Parathyroid adenoma (tissue), 2 donors: ENCODE results near the gene DENND6B.

ENCODE experiments used
- H2AFZ ChIP-seq: fragments of 300-600 bp; sonication (generic); one replicate; pipeline ENCODE4 v1.7.0; 2017; ENCODE audit warnings: antibody characterized with exemption, mild to moderate bottlenecking
- H3K27ac ChIP-seq: fragments of 300-600 bp; sonication (generic); one replicate; pipeline ENCODE4 v1.7.0; 2017
- H3K27me3 ChIP-seq: fragments of 300-600 bp; sonication (generic); one replicate; pipeline ENCODE4 v1.7.0; 2017; ENCODE audit warnings: low read length; ENCODE audit not compliant: control insufficient read depth, insufficient read depth
- H3K36me3 ChIP-seq: fragments of 300-600 bp; sonication (generic); one replicate; pipeline ENCODE4 v1.7.0; 2017; ENCODE audit warnings: low read length; ENCODE audit not compliant: control insufficient read depth, insufficient read depth
- H3K4me1 ChIP-seq: fragments of 300-600 bp; sonication (generic); one replicate; pipeline ENCODE4 v1.7.0; 2017; ENCODE audit warnings: control low read depth
- H3K4me2 ChIP-seq: fragments of 300-600 bp; sonication (generic); one replicate; pipeline ENCODE4 v1.7.0; 2017; ENCODE audit warnings: low read length
- H3K4me3 ChIP-seq: fragments of 300-600 bp; sonication (generic); one replicate; pipeline ENCODE4 v1.7.0; 2017; ENCODE audit warnings: low read depth, low read length
- H3K79me2 ChIP-seq: fragments of 300-600 bp; sonication (generic); one replicate; pipeline ENCODE4 v1.7.0; 2017; ENCODE audit warnings: control low read depth
- H3K9ac ChIP-seq: fragments of 300-600 bp; sonication (generic); one replicate; pipeline ENCODE4 v1.7.0; 2017; ENCODE audit warnings: mild to moderate bottlenecking
- H3K9me3 ChIP-seq: fragments of 300-600 bp; sonication (generic); one replicate; pipeline ENCODE4 v1.7.0; 2017; ENCODE audit warnings: low read length; ENCODE audit not compliant: control insufficient read depth
- CTCF ChIP-seq: fragments of 300-600 bp; sonication (generic); IDR thresholded peaks from one replicate; pipeline ENCODE4 v1.7.0; 2017; ENCODE audit warnings: antibody characterized with exemption, mild to moderate bottlenecking
- donor health status: primary hyperparathyroidism.

DENND6B gene

GRCh38 chr22:50313600-50313999, 13.2 kb downstream of the DENND6B start:
- Histone ChIP-seq H3K27me3 (no peaks in the 10 kb centered on the region), H3K9ac (no peak overlapping the region), H2AFZ (no peak overlapping the region), H3K79me2 (no peaks in the 10 kb centered on the region), H3K4me1 (no peaks in the 10 kb centered on the region), H3K4me2 (no peak overlapping the region), H3K36me3 (no peaks in the 10 kb centered on the region), H3K4me3 (no peak overlapping the region), H3K9me3 (no peaks in the 10 kb centered on the region), H3K27ac (no peak overlapping the region)
- no peak for TF ChIP-seq CTCF

- Histone ChIP-seq H3K9ac (no peak overlapping the region), H3K4me2 (no peak overlapping the region), H3K9me3 (no peaks in the 10 kb centered on the region), H3K36me3 (no peaks in the 10 kb centered on the region), H3K27me3 (no peaks in the 10 kb centered on the region), H3K4me1 (no peaks in the 10 kb centered on the region), H2AFZ (no peak overlapping the region), H3K27ac (no peak overlapping the region), H3K4me3 (no peak overlapping the region), H3K79me2 (no peaks in the 10 kb centered on the region)
- no peak for TF ChIP-seq CTCF
These were observed 13.8 kb downstream of the DENND6B start for GRCh38 chr22:50313021-50313420.

- Histone ChIP-seq H3K27me3 (no peaks in the 10 kb centered on the region), H3K36me3 (no peaks in the 10 kb centered on the region), H3K79me2 (no peaks in the 10 kb centered on the region), H3K9me3 (no peaks in the 10 kb centered on the region), H3K4me2 (no peak overlapping the region), H3K27ac (no peak overlapping the region), H3K4me3 (no peak overlapping the region), H3K4me1 (no peaks in the 10 kb centered on the region), H2AFZ (no peak overlapping the region), H3K9ac (no peak overlapping the region)
- no peak for TF ChIP-seq CTCF
These were observed 14.4 kb downstream of the DENND6B start for GRCh38 chr22:50312371-50312770.

GRCh38 chr22:50311606-50312351, 15.0 kb downstream of the DENND6B start:
- Histone ChIP-seq H3K9me3 (no peaks in the 10 kb centered on the region), H3K4me2 (no peak overlapping the region), H3K27me3 (no peaks in the 10 kb centered on the region), H3K27ac (no peak overlapping the region), H3K79me2 (no peaks in the 10 kb centered on the region), H3K36me3 (no peaks in the 10 kb centered on the region), H3K9ac (no peak overlapping the region), H3K4me3 (no peak overlapping the region), H2AFZ (no peak overlapping the region), H3K4me1 (no peaks in the 10 kb centered on the region)
- TF ChIP-seq CTCF, result no peak

- Histone ChIP-seq H2AFZ (no peak overlapping the region), H3K4me3 (no peak overlapping the region), H3K9me3 (no peaks in the 10 kb centered on the region), H3K4me1 (no peaks in the 10 kb centered on the region), H3K4me2 (no peak overlapping the region), H3K27me3 (no peaks in the 10 kb centered on the region), H3K27ac (no peak overlapping the region), H3K36me3 (no peaks in the 10 kb centered on the region), H3K79me2 (no peaks in the 10 kb centered on the region), H3K9ac (no peak overlapping the region)
- no peak for TF ChIP-seq CTCF
These were observed 15.8 kb downstream of the DENND6B start for GRCh38 chr22:50310949-50311444.
